ENCODE measurements around the gene CACYBP. TPM values are rescaled to one million over a fixed set of nuclear protein-coding genes. Genes with fewer than 3 reads are reported as not detected.

The CACYBP gene, protein sequence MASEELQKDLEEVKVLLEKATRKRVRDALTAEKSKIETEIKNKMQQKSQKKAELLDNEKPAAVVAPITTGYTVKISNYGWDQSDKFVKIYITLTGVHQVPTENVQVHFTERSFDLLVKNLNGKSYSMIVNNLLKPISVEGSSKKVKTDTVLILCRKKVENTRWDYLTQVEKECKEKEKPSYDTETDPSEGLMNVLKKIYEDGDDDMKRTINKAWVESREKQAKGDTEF
- 70.2 TPM for total RNA-seq
- long read RNA-seq, transcript CACYBP-201 (6 exons, 2,766 nt), result major isoform, 76 of 84 reads
- long read RNA-seq, partial matches to known transcripts, result 0 of 84 reads
- long read RNA-seq, other reads (novel, unspliced or antisense), result 4 of 84 reads

DNA sequence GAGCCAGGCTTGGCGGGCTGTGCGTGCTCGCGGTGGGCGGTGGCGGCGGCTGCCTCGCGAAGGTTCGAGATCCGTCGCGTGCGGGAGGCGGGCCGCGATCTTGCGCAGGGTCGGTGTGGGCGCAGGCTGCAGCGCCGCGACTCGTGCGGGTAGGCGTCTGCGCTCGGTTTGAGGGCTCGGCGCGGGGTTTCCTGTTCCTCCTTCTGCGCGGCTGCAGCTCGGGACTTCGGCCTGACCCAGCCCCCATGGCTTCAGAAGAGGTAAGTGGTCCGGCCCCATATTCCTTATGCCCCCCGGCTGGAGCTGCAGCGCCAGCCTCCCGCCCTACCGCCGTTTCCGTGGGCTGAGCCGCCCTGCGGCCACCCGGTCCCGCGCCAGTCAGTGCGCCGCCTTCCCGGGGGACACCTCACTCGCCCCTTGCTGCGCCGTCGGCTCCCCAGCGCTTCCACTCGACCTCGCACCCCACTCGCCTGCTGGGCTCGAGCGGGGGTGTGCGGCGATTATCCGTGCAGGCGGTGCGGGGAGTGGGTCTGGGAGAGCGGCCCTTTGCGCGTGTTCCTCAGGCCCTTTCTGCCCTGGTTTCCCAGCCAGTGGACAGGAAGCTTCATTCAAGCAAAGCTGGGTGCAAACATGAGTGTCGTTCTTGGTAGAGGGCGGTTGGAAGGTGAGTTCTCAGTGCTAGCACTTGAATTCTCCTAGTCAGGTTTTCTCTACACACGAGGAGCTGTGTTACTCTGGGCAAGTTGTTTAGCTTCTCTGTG, at the start of gene CACYBP:
Gene CACYBP, plus strand, starts transcription at position 12 of the 761 bp plus-strand sequence. Its CDS starts 234 bp downstream, at position 246.
- ATAC-seq, result peak; percentile 1

DNA sequence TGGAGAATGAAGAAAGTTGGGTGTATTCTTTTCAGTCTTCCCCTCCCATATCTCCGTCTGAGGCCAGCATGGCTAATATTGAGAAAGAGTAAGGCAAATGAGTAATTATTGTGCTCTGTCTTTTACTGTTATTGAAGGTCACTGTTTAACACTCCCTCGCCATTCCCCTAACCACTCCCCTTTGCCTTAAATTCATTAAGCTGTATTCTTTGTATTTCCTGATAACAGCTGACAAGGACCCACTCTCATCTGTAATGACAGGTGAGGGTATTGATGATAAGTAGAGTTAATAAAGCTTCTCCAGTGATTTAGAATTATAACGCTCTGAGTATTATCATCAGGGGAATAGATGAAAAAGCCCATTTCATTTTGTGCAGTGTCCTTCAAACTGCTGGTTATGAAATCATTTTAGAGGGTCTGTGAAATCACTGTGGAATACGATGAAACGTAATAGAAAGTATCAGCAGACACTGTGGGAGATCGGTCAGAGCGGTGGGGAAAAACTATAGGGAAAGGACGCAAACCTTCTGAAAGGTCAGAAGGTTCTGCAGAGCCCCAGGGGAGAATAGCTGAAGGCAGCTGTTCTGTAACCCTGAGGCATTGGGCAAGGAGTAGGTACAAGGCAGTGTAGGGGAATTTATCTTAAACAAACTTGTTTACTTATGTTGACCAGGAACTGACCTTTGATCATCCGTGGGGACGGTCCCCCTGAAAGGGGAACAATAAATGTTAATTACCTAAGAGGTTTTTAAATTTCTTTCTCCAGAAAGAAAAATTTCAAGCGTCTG, 46.3 kb upstream of the CACYBP start:
- no peak for TF ChIP-seq CTCF (IDR thresholded peaks at IDR 0.05)
- no peaks in the 10 kb centered on the region for H3K36me3 ChIP-seq
- H3K4me1 ChIP-seq, result peaks cover 11% of the 10 kb centered on the region
- DNase-seq (no peak), ATAC-seq (no peak)
- intact Hi-C loops (cut with DNase I), result no loop called here
- peak overlapping the region; percentile 0 for H3K27ac ChIP-seq
- no peak overlapping the region for H3K4me3 ChIP-seq
- no peaks in the 10 kb centered on the region for H3K9me3 ChIP-seq
- no peaks in the 10 kb centered on the region for H3K27me3 ChIP-seq

More for the DNA sequence above, at the start of gene CACYBP:
- no peak for TF ChIP-seq CTCF (IDR thresholded peaks at IDR 0.05)
- Histone ChIP-seq H3K36me3 (peaks cover under 1% of the 10 kb centered on the region), H3K4me3 (peak within 1 kb of the TSS; percentile 88), H3K4me1 (peaks cover 15% of the 10 kb centered on the region), H3K27ac (peak within 1 kb of the TSS; percentile 98), H3K9me3 (no peaks in the 10 kb centered on the region), H3K27me3 (no peaks in the 10 kb centered on the region)
- DNase-seq, result no peak
- intact Hi-C loops (cut with DNase I), result no loop called here

DNA sequence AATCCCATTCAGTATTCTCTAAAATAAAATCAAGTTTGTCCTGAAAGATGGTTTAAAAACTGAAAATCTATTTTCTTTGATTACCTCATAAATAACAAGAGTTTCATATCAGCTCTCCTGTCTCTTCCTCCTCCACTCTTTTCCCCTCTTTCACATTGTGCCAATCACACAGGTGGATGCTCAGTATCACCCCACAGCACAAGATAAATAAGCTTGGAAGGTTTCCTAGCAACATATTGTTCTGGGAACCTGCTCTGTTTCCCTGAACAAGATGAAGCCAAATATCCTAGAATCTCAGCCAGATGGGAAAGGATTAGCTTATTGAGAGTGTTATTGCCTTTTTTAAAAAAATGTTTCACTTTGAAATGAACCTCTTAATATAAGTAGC, 45.7 kb upstream of the CACYBP start:
- no peak overlapping the region for H3K4me3 ChIP-seq
- no peak for DNase-seq
- intact Hi-C loops (cut with DNase I), result no loop called here
- H3K27ac ChIP-seq, result peak overlapping the region; percentile 0
- no peaks in the 10 kb centered on the region for H3K36me3 ChIP-seq
- TF ChIP-seq CTCF (IDR thresholded peaks at IDR 0.05), result no peak
- H3K27me3 ChIP-seq, result no peaks in the 10 kb centered on the region
- H3K4me1 ChIP-seq, result peaks cover 11% of the 10 kb centered on the region
- no peaks in the 10 kb centered on the region for H3K9me3 ChIP-seq
- ATAC-seq, result no peak

- no peak overlapping the region for H3K27ac ChIP-seq
- H3K4me1 ChIP-seq, result peaks cover 11% of the 10 kb centered on the region
- DNase-seq (no peak), ATAC-seq (no peak)
- no peaks in the 10 kb centered on the region for H3K36me3 ChIP-seq
- no peaks in the 10 kb centered on the region for H3K27me3 ChIP-seq
- intact Hi-C loops (cut with DNase I), result no loop called here
- no peak overlapping the region for H3K4me3 ChIP-seq
- no peak for TF ChIP-seq CTCF (IDR thresholded peaks at IDR 0.05)
- H3K9me3 ChIP-seq, result no peaks in the 10 kb centered on the region
These were observed 44.8 kb upstream of the CACYBP start for GRCh38 chr1:174954671-174955669.

DNA sequence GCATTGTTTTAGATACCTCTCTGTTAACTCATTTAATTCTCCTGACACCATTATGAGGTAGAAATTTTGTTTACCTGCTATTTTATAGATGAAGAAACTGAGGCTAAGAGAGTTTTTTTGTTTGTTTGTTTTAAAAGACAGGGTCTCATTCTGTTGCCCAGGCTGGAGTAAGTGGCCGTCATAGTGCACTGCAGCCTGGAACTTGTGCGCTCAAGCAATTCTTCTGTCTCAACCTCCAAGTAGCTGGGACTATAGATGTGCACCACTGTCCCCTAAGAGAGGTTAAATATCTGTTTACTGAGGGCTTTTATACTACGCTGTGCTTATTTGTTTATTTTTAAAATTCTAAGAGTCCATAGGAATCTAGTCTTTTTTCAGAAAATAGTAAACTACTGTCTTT, 43.7 kb upstream of the CACYBP start:
- DNase-seq, result no peak
- Histone ChIP-seq H3K4me1 (peaks cover 11% of the 10 kb centered on the region), H3K36me3 (no peaks in the 10 kb centered on the region), H3K27ac (no peak overlapping the region), H3K27me3 (no peaks in the 10 kb centered on the region), H3K9me3 (no peaks in the 10 kb centered on the region), H3K4me3 (no peak overlapping the region)
- no peak for TF ChIP-seq CTCF (IDR thresholded peaks at IDR 0.05)
- intact Hi-C loops (cut with DNase I), result no loop called here
- no peak for ATAC-seq

Measured in upper lobe of right lung (tissue), 1 donor.